SK-N-SH treated with all-trans-retinoic acid at 6 μM for 48 hours (cell line): ENCODE data around the gene C13orf46.

Experiments
- ATAC-seq: fragments of 200-7000 bp; cut with Tn5 transposase; 3 replicates; pipeline ENCODE4 v1.9.1; 2020; ENCODE audit warnings: mild to moderate bottlenecking, moderate library complexity
- ARNTL ChIP-seq: fragments of 450-650 bp; formaldehyde crosslinking; IDR thresholded peaks from 2 replicates; pipeline ENCODE4 v1.5.0; 2020; ENCODE audit warnings: low read depth, mild to moderate bottlenecking, moderate library complexity, borderline replicate concordance
- BACH2 ChIP-seq: fragments of 250-450 bp; sonication (Bioruptor Pico); IDR thresholded peaks from 2 replicates; pipeline ENCODE4 v1.9.0; 2021; ENCODE audit warnings: mild to moderate bottlenecking, borderline replicate concordance
- CSDC2 ChIP-seq: fragments of 250-450 bp; sonication (Bioruptor Pico); IDR thresholded peaks from 2 replicates; pipeline ENCODE4 v1.5.0; 2020; ENCODE audit warnings: mild to moderate bottlenecking, moderate library complexity
- GLIS3 ChIP-seq: fragments of 250-450 bp; sonication (Bioruptor Pico); IDR thresholded peaks from 2 replicates; pipeline ENCODE4 v1.5.0; 2020; ENCODE audit warnings: mild to moderate bottlenecking, moderate library complexity
- OSR1 ChIP-seq: fragments of 250-450 bp; sonication (Bioruptor Pico); IDR thresholded peaks from 2 replicates; pipeline ENCODE4 v1.8.0; 2022; ENCODE audit warnings: moderate library complexity, mild to moderate bottlenecking, inconsistent platforms
- RARB ChIP-seq: fragments of 250-450 bp; sonication (Bioruptor Pico); IDR thresholded peaks from 2 replicates; pipeline ENCODE4 v1.8.0; 2021; ENCODE audit warnings: mild to moderate bottlenecking, moderate library complexity
- SNAI2 ChIP-seq: fragments of 250-450 bp; sonication (Bioruptor Pico); IDR thresholded peaks from 2 replicates; pipeline ENCODE4 v1.5.0; 2020; ENCODE audit warnings: mild to moderate bottlenecking, moderate library complexity
- TOX ChIP-seq: fragments of 250-450 bp; sonication (Bioruptor Pico); IDR thresholded peaks from 2 replicates; pipeline ENCODE4 v1.8.0; 2021; ENCODE audit warnings: mild to moderate bottlenecking, moderate library complexity, borderline replicate concordance
- ZFP30 ChIP-seq: fragments of 450-650 bp; formaldehyde crosslinking; IDR thresholded peaks from 2 replicates; pipeline ENCODE4 v1.5.0; 2022; ENCODE audit warnings: mild to moderate bottlenecking, moderate library complexity
- ZNF565 ChIP-seq: fragments of 450-650 bp; formaldehyde crosslinking; conservative IDR thresholded peaks from 2 replicates; pipeline ENCODE4 v1.5.0; 2020; ENCODE audit warnings: low read depth, mild to moderate bottlenecking, moderate library complexity
- ZNF70 ChIP-seq: fragments of 450-650 bp; formaldehyde crosslinking; IDR thresholded peaks from 2 replicates; pipeline ENCODE4 v1.5.0; 2020; ENCODE audit warnings: mild to moderate bottlenecking, moderate library complexity
- ZNF8 ChIP-seq: fragments of 450-650 bp; formaldehyde crosslinking; IDR thresholded peaks from 2 replicates; pipeline ENCODE4 v1.5.0; 2020; ENCODE audit warnings: mild to moderate bottlenecking, moderate library complexity
- TF ChIP-seq, protein P1 (sequence below): fragments of 250-450 bp; sonication (Bioruptor Pico); IDR thresholded peaks from 2 replicates; pipeline ENCODE4 v1.8.0; 2021; ENCODE audit warnings: low read depth, mild to moderate bottlenecking, moderate library complexity, borderline replicate concordance
- TF ChIP-seq, protein P2 (sequence below): fragments of 250-450 bp; sonication (Bioruptor Pico); IDR thresholded peaks from 2 replicates; pipeline ENCODE4 v1.5.0; 2020; ENCODE audit warnings: mild to moderate bottlenecking, moderate library complexity
- TF ChIP-seq, protein P3 (sequence below): fragments of 250-450 bp; sonication (Bioruptor Pico); IDR thresholded peaks from 2 replicates; pipeline ENCODE4 v1.8.0; 2020; ENCODE audit warnings: mild to moderate bottlenecking, moderate library complexity, borderline replicate concordance

Gene C13orf46

DNA sequence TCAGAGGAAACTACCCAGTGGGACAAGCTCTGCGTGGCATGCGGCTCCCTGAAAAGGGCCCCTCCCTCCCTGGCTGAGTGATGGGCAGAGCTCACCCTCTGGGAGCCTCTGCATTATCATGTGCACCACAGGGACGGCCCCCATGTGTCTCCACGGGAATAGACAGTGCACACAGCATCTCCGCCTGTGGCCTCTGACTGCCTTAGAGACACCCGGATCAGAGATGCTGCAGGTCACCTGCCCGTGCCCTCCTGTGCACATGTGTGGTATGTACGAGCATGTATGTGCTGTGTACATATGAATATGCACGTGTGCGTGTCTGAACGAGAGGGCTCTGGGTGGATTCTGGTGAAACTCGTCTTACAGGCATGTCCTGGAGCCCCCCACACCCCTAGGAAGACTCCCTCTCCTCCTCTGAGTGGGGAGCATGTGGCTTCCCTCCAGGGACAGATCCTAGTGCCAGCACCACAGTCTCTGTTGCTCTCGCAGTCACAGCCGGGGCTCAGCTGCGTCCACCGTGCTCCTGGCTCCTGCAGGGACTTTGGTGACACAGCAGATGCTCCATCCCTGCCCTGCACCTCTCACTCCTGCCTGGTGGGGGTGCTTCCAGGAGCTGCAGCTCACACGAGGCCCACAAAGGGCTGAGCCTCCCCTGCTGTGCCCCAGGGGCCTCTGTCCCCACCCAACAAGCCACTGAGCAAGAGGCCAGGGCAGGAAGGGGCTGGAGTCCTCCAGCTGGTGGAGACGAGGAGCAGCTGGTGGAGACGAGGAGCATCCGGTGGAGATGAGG lies 19.6 kb downstream of the C13orf46 start (continued):
- TF ChIP-seq, protein P1, sequence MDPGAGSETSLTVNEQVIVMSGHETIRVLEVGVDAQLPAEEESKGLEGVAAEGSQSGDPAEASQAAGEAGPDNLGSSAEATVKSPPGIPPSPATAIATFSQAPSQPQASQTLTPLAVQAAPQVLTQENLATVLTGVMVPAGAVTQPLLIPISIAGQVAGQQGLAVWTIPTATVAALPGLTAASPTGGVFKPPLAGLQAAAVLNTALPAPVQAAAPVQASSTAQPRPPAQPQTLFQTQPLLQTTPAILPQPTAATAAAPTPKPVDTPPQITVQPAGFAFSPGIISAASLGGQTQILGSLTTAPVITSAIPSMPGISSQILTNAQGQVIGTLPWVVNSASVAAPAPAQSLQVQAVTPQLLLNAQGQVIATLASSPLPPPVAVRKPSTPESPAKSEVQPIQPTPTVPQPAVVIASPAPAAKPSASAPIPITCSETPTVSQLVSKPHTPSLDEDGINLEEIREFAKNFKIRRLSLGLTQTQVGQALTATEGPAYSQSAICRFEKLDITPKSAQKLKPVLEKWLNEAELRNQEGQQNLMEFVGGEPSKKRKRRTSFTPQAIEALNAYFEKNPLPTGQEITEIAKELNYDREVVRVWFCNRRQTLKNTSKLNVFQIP: no peak
- TF ChIP-seq ZNF8: no peak
- TF ChIP-seq, all 23 proteins: peak for 0

DNA sequence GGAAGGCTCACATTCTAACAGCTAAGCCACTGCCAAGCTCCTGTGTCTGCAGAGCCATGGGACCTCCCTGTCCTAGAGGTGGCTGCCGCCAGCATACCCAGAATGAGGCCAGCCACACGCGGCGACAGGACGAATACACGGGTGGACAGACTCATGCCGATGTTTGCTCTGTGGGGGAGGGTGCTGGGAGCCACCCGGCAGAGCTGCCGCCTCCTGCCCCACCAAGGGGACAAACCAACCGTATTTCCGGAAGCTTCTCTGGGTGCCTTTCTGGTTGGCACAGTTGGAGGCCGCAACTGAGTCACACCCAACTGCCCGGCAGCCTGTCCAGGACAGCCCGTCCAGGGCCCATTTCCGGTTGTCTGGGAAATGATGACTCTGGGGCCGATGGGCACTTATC lies 20.3 kb downstream of the C13orf46 start:
- TF ChIP-seq ZFP30 (no peak), CSDC2 (CRISPR knock-in tag) (no peak)
- no peak for ATAC-seq

DNA sequence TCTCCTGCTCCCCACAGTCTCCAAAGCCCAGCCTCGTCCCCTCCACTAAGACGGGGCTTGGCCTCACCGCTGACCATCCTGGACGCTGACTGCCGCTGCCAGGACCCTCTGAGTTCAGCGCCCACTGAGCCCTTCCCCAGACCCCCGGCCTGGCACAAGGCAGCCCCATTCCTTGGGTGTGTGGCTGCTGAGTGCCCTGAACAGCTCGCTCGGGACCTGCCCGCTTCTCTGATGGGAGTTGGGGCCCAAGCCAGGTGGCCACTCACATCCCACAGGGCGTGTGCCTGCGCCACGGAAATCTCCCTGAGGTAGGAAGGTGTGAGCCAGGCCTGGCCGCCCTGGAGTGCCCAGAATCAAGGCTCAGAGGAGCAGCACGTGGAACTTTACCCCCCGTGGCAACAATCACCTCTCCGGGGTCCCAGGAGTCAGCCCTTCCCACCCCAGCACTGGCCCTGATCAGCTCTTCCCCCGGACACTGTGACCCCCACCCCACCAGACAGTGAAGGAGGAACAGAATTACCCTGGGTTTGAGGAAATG lies 20.8 kb downstream of the C13orf46 start:
- TF ChIP-seq, protein P2, sequence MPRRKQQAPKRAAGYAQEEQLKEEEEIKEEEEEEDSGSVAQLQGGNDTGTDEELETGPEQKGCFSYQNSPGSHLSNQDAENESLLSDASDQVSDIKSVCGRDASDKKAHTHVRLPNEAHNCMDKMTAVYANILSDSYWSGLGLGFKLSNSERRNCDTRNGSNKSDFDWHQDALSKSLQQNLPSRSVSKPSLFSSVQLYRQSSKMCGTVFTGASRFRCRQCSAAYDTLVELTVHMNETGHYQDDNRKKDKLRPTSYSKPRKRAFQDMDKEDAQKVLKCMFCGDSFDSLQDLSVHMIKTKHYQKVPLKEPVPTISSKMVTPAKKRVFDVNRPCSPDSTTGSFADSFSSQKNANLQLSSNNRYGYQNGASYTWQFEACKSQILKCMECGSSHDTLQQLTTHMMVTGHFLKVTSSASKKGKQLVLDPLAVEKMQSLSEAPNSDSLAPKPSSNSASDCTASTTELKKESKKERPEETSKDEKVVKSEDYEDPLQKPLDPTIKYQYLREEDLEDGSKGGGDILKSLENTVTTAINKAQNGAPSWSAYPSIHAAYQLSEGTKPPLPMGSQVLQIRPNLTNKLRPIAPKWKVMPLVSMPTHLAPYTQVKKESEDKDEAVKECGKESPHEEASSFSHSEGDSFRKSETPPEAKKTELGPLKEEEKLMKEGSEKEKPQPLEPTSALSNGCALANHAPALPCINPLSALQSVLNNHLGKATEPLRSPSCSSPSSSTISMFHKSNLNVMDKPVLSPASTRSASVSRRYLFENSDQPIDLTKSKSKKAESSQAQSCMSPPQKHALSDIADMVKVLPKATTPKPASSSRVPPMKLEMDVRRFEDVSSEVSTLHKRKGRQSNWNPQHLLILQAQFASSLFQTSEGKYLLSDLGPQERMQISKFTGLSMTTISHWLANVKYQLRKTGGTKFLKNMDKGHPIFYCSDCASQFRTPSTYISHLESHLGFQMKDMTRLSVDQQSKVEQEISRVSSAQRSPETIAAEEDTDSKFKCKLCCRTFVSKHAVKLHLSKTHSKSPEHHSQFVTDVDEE (CRISPR knock-in tag): no peak
- TF ChIP-seq RARB (CRISPR knock-in tag): no peak
- TF ChIP-seq ZFP30: no peak
- no peak for TF ChIP-seq GLIS3 (CRISPR knock-in tag)
- ATAC-seq: no peak

DNA sequence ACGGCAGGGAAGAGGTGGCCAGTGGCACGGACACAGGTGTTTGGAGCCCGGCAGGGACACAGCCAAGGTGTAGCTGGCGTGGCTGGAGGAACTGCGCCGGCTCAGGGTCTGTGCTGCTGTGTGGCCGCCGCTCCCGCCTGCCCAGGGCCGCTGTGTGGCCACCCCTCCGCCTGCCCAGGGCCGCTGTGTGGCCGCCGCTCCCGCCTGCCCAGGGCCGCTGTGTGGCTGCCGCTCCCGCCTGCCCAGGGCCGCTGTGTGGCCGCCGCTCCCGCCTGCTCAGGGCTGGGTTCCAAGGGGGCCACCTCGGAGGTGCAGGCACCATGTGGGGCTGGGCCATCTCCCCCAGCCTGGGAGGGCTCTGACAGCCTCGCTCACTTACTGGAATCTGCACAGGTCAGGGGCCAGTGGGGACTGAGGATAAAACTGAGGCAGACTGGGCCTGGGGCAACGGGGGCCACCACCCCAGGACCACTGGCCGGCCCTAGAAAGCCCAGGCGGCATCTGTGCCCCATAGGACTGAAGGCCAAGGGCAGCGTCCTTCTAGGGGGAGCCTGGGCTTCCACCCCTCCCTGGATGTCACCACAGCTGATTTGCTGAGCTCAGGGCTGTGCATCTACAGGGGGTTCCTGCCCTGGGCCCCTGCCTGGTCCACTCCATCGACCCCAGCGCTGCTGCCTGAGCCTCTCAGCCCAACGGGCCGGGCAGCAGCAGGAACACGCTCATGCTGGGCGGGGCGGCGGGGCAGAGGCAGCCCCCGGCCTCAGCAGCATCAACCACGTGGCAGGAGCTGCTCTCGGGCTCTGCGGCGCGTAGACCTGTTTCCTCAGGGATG lies 21.5 kb downstream of the C13orf46 start:
- no peak for ATAC-seq
- TF ChIP-seq ARNTL (CRISPR knock-in tag): no peak
- TF ChIP-seq, protein P1: no peak
- TF ChIP-seq GLIS3 (CRISPR knock-in tag): no peak
- no peak for TF ChIP-seq BACH2 (CRISPR knock-in tag)
- no peak for TF ChIP-seq OSR1 (CRISPR knock-in tag)
- TF ChIP-seq ZNF565: no peak
- no peak for TF ChIP-seq TOX (CRISPR knock-in tag)
- no peak for TF ChIP-seq ZNF8
- TF ChIP-seq, protein P3, sequence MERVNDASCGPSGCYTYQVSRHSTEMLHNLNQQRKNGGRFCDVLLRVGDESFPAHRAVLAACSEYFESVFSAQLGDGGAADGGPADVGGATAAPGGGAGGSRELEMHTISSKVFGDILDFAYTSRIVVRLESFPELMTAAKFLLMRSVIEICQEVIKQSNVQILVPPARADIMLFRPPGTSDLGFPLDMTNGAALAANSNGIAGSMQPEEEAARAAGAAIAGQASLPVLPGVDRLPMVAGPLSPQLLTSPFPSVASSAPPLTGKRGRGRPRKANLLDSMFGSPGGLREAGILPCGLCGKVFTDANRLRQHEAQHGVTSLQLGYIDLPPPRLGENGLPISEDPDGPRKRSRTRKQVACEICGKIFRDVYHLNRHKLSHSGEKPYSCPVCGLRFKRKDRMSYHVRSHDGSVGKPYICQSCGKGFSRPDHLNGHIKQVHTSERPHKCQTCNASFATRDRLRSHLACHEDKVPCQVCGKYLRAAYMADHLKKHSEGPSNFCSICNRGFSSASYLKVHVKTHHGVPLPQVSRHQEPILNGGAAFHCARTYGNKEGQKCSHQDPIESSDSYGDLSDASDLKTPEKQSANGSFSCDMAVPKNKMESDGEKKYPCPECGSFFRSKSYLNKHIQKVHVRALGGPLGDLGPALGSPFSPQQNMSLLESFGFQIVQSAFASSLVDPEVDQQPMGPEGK: no peak
- no peak for TF ChIP-seq ZNF70 (CRISPR knock-in tag)
- TF ChIP-seq SNAI2 (CRISPR knock-in tag): no peak
- TF ChIP-seq, protein P2 (CRISPR knock-in tag): no peak
